ENCODE results near the gene LRRC25.

Gene LRRC25

DNA sequence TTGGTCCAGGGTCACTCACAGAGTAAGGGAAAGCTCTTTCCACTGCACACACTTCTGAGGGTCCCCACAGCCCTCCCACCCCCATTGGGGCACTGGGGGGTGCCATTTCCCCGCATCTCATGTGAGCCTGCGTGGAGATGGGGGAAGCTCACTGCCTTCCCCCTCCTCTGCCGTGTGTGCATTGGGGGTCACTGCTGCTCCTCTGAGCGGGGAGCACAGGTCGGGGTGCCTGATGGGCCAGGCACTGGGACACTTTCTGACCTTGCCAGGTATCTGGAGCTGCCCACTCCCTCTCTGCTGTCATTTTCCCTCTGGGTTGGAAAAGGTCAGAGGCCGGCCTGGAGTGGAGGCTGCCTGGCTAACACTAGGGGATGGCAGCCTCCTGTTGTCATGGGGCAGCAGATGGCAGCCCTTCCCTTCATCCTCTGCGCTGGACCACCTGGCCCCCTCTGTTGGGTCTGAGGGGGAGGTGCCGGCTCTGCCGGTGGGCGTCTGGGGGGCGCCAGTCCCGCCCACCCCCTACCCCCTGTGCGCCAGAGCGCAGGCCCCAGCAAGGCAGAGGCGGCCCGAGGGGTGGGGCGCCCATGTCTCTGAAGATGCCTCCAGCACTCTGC lies 30.9 kb upstream of the LRRC25 start:
- TF ChIP-seq CREB1 (IDR thresholded peaks at IDR 0.05; ENCODE audit: low read depth): no peak
- TF ChIP-seq TEAD4 (IDR thresholded peaks at IDR 0.05): no peak
- TF ChIP-seq ZBTB7A (IDR thresholded peaks at IDR 0.05; ENCODE audit: low read depth): no peak

DNA sequence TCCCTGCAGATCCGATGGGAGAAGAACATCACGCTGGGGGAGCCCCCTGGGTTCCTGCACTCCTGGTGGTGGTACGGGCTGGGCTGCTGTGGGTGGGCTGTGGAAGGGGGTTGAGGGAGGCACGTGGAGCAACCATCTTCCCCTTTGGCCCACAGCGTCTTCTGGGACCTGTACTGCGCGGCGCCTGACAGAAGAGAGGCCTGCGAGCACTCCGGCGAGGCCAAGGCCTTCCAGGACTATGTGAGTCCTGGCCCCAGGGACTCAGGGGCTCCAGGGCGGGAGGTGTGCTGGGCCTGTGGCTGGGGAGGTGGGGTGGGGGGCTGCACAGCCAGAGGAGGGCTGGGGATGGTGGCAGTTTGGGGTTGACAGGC lies 30.3 kb upstream of the LRRC25 start:
- TF ChIP-seq CREB1 (IDR thresholded peaks at IDR 0.05; ENCODE audit: low read depth) (no peak), FOXM1 (IDR thresholded peaks at IDR 0.05; ENCODE audit: borderline replicate concordance, low read depth) (no peak), EP300 (IDR thresholded peaks at IDR 0.05; ENCODE audit: borderline replicate concordance) (no peak), NFIC (IDR thresholded peaks at IDR 0.05) (no peak)

DNA sequence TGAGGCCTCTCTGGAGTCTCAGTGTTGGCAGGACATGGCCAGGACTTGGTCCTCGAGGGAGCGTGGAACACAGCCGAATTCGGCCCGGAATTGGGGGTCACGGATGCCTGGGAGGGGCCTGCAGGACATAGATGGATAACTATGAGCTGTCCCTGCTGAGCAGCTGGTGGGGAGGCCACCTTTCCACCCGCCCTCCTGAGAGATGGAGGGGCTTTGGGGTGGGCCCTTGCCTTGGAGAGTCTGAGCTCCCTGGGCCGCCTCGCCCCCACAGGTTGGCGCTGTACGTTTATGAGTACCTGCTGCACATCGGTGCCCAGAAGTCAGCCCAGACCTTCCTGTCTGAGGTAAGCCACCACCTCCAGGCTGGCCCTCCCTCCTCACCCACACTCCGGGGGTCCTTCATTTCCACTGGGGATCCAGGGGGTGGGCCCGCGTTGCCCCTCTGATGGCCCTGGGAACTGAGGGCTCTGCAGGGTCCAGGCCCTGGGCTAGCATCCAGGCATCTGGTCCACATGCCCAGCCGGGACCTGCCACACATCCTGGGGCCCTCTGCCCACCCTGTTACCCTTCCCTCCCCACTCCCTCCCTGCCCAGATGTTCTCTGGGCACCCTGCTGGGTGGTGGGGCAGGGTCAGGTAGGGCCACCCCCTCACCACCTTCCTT lies 29.8 kb upstream of the LRRC25 start:
- no peak for TF ChIP-seq FOXM1 (IDR thresholded peaks at IDR 0.05; ENCODE audit: borderline replicate concordance, low read depth)
- TF ChIP-seq, protein P1, sequence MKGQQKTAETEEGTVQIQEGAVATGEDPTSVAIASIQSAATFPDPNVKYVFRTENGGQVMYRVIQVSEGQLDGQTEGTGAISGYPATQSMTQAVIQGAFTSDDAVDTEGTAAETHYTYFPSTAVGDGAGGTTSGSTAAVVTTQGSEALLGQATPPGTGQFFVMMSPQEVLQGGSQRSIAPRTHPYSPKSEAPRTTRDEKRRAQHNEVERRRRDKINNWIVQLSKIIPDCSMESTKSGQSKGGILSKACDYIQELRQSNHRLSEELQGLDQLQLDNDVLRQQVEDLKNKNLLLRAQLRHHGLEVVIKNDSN (IDR thresholded peaks at IDR 0.05): no peak
- TF ChIP-seq TCF12 (IDR thresholded peaks at IDR 0.05; ENCODE audit: low read depth): no peak
- TF ChIP-seq, protein P2, sequence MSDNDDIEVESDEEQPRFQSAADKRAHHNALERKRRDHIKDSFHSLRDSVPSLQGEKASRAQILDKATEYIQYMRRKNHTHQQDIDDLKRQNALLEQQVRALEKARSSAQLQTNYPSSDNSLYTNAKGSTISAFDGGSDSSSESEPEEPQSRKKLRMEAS (IDR thresholded peaks at IDR 0.05): no peak
- TF ChIP-seq TEAD4 (IDR thresholded peaks at IDR 0.05): no peak
- TF ChIP-seq, protein P3, sequence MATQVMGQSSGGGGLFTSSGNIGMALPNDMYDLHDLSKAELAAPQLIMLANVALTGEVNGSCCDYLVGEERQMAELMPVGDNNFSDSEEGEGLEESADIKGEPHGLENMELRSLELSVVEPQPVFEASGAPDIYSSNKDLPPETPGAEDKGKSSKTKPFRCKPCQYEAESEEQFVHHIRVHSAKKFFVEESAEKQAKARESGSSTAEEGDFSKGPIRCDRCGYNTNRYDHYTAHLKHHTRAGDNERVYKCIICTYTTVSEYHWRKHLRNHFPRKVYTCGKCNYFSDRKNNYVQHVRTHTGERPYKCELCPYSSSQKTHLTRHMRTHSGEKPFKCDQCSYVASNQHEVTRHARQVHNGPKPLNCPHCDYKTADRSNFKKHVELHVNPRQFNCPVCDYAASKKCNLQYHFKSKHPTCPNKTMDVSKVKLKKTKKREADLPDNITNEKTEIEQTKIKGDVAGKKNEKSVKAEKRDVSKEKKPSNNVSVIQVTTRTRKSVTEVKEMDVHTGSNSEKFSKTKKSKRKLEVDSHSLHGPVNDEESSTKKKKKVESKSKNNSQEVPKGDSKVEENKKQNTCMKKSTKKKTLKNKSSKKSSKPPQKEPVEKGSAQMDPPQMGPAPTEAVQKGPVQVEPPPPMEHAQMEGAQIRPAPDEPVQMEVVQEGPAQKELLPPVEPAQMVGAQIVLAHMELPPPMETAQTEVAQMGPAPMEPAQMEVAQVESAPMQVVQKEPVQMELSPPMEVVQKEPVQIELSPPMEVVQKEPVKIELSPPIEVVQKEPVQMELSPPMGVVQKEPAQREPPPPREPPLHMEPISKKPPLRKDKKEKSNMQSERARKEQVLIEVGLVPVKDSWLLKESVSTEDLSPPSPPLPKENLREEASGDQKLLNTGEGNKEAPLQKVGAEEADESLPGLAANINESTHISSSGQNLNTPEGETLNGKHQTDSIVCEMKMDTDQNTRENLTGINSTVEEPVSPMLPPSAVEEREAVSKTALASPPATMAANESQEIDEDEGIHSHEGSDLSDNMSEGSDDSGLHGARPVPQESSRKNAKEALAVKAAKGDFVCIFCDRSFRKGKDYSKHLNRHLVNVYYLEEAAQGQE (IDR thresholded peaks at IDR 0.05; ENCODE audit: low read depth): no peak
- TF ChIP-seq EGR1 (IDR thresholded peaks at IDR 0.05): no peak

DNA sequence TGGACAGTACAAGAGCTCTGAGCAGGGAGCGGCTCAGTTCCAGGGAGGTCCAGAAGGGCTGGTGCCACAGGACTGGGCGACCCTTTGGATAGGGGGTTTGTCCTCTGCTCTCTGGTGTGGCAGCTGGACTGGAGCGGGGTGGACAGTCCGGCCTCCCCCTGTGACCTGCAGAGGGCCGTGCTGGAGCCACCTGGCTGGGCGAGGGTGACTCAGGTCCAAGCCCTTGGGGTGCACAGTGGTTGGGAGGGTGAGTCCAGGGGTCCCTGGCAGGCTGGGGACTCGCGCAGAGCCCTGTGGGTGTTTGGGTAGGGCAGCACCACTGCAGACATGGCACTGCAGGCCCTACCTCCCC lies 29.0 kb upstream of the LRRC25 start:
- TF ChIP-seq, protein P3 (IDR thresholded peaks at IDR 0.05; ENCODE audit: low read depth): no peak
- TF ChIP-seq EP300 (IDR thresholded peaks at IDR 0.05; ENCODE audit: borderline replicate concordance) (no peak), NFIC (IDR thresholded peaks at IDR 0.05) (no peak), YY1 (IDR thresholded peaks at IDR 0.05; ENCODE audit: low read depth) (no peak), RAD21 (IDR thresholded peaks at IDR 0.05; ENCODE audit: low read depth) (no peak), FOXM1 (IDR thresholded peaks at IDR 0.05; ENCODE audit: borderline replicate concordance, low read depth) (no peak)
- TF ChIP-seq, protein P2 (IDR thresholded peaks at IDR 0.05): no peak

DNA sequence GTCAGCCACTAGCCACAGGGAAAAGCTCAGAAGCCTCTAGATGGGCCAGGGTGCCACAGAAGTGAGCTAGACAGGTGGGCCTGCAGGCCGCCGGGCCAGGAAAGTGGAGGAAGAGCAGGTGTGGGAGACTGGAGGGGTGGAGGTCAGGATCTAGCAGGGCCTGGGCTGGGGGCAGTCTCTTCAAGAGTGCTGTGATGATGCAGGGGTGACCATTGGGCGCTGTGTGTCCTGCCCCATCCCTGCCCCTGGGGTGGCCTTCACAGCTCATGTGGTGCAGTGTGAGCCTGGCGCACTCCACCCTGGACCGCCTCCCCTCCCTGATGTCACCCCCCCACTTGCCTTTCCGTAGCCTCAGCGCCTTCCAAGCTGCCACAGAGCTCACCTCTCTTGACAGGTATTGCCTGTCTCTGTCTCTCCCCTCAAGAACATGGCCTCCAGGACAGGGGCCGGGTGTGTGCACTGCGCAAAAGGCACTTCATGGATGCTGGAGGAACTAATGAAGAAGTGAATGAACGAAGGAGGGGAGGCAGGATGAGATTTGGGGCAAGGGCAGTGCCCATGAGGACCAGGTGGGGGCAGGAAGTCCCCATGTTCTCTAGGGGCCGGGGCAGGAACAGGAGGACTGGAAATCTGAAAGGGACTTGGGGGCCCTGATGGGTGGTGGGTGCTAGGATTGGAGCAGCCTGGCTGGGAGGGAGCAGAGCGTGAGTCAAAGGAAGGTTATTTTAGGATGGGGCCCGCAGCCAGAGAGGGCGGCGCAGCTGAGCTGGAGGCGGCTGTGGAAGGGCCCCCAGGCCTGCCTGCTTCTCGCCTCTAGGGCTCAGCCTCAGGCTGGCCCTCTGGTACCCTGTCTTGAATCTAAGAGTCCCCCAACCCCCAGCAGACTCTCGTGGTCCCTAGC lies 28.3 kb upstream of the LRRC25 start:
- TF ChIP-seq, protein P2 (IDR thresholded peaks at IDR 0.05): no peak
- no peak for TF ChIP-seq EGR1 (IDR thresholded peaks at IDR 0.05)
- TF ChIP-seq EP300 (IDR thresholded peaks at IDR 0.05; ENCODE audit: borderline replicate concordance): no peak
- TF ChIP-seq TCF12 (IDR thresholded peaks at IDR 0.05; ENCODE audit: low read depth): no peak
- TF ChIP-seq NFIC (IDR thresholded peaks at IDR 0.05): no peak
- no peak for TF ChIP-seq TEAD4 (IDR thresholded peaks at IDR 0.05)
- TF ChIP-seq, protein P1 (IDR thresholded peaks at IDR 0.05): no peak

DNA sequence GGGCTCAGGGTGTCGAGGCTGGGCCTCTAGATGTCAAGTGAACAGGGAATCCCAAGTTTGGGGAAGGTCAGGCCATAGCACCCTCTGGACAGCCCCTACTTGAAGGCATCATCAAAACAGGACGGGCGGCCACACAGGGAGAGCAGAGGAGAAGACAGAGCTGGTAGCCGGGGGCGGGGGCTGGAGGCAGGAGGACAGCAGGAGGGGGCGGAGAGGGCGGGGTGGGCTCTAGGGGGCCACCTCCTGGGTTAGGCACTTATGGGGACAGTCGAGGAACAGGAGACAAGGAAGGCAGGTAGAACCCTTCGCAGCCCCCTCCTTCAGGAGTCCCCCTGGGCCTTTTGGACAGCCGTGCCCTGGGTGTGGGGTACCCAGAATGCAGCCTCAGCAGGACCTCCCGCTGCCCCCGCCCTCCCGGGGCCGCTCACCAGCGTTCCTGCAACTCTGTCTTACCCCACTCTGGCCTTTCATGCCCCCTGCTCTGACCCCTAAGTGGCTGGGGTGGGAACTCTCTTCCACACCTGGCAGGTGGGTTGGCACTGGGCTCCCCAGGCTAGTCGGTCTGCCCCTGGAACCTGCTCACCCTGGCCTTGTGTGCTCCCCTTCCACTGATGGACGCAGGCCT lies 27.6 kb upstream of the LRRC25 start:
- no peak for TF ChIP-seq CREB1 (IDR thresholded peaks at IDR 0.05; ENCODE audit: low read depth)
- TF ChIP-seq RAD21 (IDR thresholded peaks at IDR 0.05; ENCODE audit: low read depth): no peak
- TF ChIP-seq TCF12 (IDR thresholded peaks at IDR 0.05; ENCODE audit: low read depth): no peak
- TF ChIP-seq, protein P2 (IDR thresholded peaks at IDR 0.05): no peak

Measured in Ishikawa (cell line).